D341Med (cell line): ENCODE data around the gene MTFR1L.
A peak's percentile ranks its signal among the peaks of the same experiment; 100 is the strongest.
"Not testable (repeated sequence)": the region's sequence is repeated elsewhere in the genome, so short reads cannot be mapped to it uniquely, and the experiment has no call there.

Experiments used
- DNase-seq: peaks from one replicate; pipeline ENCODE4 v3.0.0; 2012; ENCODE audit warnings: low spot score

The MTFR1L gene

GRCh38 chr1:25825605-25826004 lies 5.9 kb downstream of the MTFR1L start:
- no peak for DNase-seq

DNA sequence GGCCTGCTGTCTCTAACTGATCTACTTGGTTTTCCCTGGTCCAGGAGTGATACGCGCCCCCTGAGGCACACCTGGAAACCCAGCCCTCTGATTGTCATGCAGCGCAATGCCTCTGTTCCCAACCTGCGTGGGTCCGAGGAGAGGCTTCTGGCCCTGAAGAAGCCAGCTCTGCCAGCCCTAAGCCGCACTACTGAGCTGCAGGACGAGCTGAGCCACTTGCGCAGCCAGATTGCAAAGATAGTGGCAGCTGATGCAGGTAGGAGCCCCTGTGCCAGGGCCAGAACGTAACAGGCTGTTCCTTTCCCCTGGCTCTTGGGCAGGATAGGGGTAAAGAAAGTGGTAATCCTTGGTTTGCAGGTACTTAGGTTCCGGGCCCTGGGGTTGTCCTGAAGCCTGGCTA lies 6.8 kb downstream of the MTFR1L start:
- DNase-seq: no peak

GRCh38 chr1:25828491-25828890 lies 8.7 kb downstream of the MTFR1L start:
- DNase-seq: no peak

DNA sequence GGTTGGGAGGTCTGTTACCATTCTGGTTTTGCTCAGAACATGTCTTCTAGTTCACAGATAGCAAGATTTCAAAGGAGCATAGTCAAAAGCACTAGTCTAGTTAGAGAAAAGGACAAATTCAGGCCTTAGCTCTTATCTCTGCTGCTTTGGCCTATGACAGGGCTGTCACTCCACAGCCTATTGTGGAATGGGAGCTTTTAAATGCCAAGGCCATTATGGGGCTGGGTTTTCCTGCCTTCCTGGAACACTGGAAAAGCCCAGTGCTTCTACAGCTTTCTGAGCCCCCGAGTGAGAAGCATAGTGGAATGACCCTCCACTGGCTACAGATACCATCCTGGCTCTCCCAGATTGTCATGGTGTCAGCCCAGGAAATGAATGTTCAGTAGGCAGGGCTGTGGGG lies 9.3 kb downstream of the MTFR1L start:
- DNase-seq: no peak

GRCh38 chr1:25831569-25832196 lies 11.9 kb downstream of the MTFR1L start:
- DNase-seq: no peak

DNA sequence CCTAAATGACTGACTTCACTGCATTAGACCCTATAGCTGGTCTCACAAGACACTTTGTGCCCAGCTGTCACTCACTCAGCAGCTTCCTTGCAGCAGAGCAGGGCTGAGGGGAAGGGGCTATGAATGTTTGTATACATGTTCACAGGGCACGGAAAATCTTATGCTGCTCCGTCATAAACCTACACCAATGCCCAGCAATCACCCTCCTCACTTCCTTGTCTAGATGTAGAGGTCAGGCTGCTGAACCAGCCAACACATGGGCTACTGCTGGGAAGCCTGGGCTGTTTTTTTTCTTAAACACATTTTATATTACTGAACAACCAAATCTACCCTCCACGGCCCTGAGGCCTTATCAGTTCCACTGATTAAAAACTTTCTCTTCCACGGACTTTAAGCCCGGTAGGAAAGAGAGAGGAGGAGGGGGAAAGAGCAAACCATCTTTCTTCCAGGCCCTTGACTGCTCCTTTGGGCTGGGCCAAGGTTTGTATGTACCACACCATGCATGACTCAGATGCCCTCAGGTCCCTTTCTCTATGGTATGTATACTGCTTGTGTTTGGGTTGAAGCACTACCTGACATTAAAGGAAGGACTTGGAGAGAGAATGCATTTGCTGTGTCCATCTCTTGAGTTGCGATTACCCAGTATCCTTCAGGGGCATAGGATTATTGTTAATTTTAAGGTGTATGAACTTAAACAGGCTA lies 12.7 kb downstream of the MTFR1L start:
- no peak for DNase-seq

- no peak for DNase-seq
Observed at GRCh38 chr1:25833158-25833557, 13.4 kb downstream of the MTFR1L start.

GRCh38 chr1:25834894-25835293 lies 15.1 kb downstream of the MTFR1L start:
- no peak for DNase-seq

GRCh38 chr1:25836695-25837094 lies 16.9 kb downstream of the MTFR1L start:
- DNase-seq: no peak

GRCh38 chr1:25837262-25837875 lies 17.6 kb downstream of the MTFR1L start:
- DNase-seq: no peak

DNA sequence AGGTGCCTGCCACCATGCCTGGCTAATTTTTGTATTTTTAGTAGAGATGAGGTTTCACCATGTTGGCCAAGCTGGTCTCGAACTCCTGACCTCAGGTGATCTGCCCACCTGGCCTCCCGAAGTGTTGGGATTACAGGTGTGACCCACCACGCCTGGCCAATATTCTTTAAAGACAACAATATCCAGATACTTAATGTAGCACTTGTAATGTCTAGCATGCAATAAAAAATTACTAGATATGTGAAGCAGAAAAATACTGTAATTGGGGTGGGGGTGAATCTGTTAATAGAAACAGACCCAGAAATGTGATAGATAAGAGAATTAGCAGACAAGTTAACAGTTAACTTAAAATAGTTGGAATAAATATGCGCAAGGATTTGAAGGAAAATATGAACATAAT lies 20.1 kb downstream of the MTFR1L start:
- DNase-seq: not testable (repeated sequence)

DNA sequence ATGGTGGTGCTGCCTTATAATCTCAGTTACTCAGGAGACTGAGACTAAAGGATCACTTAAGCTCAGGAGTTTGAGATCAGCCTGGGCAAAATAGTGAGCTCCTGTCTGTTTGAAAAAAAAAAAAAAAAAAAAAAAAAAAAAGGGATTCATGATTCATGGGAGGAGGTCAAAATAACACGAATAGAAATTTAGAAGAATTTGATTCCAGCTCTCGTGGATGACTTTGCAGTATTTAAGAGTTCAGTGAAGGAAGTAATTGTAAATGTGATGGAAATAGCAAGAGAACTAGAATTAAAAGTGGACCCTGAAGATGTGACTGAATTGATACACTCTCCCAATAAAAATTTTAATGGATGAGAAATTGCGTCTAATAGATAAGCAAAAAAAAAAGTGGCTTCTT lies 23.7 kb downstream of the MTFR1L start:
- DNase-seq: no peak

DNA sequence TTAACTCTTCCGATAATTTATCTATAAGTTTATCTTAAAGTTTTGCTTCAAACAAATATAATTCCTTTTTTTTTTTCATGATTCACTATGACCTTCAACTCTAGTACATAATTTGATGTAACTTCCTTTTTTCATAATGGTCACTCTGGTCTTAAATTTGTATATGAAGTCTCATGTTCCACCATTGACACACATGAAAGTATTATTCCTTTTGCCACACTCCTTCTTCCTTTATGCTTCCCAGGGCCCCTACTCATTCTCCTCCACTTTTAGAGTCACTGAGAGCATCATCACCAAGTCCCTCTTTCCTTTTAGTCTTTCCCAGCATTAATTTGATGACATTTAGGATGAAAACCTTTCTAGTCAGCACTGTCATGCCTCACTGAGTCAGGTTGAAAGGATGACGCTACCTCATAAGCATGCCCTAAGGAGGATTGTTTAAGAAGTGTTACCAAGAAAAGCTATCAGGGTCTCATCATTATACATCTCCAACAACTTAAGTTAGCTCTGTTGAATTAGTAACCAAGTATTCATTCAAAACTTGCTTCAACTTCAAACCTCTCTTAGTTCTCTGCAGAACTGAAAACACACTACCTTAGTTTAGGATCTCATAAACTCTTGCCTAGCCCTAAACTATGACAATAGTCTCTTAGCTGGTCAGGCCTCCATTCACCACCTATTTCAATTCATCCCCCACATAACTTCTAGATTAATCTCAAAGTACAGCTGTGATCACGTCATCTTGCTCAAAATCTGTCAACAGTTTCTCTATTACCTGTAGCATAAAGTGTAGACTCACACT lies 25.0 kb downstream of the MTFR1L start:
- no peak for DNase-seq

DNA sequence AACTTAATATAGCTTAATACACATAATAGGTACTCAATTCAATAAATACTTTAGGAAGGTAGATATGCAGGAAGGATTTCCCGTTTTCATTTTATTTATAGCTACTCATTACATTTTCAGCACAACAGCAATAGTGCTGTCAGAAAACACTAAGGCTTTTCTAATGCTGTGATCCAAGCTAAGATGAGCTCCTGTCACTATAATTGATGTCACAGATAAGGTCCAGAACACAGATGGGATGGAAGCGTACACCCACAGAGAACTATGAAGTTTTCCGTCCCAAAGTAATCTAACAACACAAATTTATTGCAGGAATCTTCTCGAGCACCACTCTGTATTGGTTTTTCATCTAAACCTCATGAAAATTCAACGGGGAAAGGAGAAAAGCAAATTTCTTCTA lies 25.9 kb downstream of the MTFR1L start:
- DNase-seq: no peak

GRCh38 chr1:25847929-25848328 lies 28.2 kb downstream of the MTFR1L start:
- no peak for DNase-seq

GRCh38 chr1:25848531-25848930 lies 28.8 kb downstream of the MTFR1L start:
- no peak for DNase-seq

DNA sequence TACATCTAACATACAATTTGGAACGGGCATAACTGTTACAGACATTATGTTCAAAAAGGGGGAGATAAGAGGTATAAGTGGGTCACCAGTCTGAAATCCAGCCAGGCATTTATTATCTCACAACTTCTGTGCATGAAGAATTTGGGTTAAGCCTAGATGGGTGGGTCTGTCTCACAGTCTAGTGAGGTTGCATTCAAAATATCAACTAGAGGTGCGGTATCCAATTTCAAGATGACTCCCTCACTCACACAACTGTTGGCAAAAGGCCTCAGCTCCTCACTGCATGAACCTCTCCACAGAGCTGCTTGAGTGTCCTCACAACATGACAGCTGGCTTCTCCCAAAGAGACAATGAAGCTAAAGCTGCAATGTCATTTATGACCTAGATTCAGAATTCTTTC lies 34.8 kb downstream of the MTFR1L start:
- DNase-seq: no peak

GRCh38 chr1:25856856-25857255 lies 37.1 kb downstream of the MTFR1L start:
- no peak for DNase-seq

GRCh38 chr1:25858494-25858893 lies 38.7 kb downstream of the MTFR1L start:
- DNase-seq: no peak

GRCh38 chr1:25858906-25859789 lies 39.4 kb downstream of the MTFR1L start, which contains the start of gene AUNIP:
TSS of gene AUNIP (minus strand) at chr1:25859457. CDS start at chr1:25859357, 100 bp downstream.
- peak; percentile 99 for DNase-seq
